Hepatocyte (in vitro differentiated cells): ENCODE measurements around the gene FAM20C. TPM values are rescaled to one million over a fixed set of nuclear protein-coding genes. Genes with fewer than 3 reads are reported as not detected.
A peak's percentile ranks its signal among the peaks of the same experiment; 100 is the strongest.

Source experiments
- DNase-seq: peaks from one replicate; pipeline ENCODE4 v3.0.0-alpha.2; 2016; ENCODE audit warnings: low spot score
- H2AFZ ChIP-seq: fragments of 200-600 bp; sonication (generic); 2 replicates; pipeline ENCODE4 v1.6.0; 2016; ENCODE audit warnings: antibody characterized with exemption, mild to moderate bottlenecking
- H3K27ac ChIP-seq: fragments of 200-600 bp; sonication (generic); 2 replicates; pipeline ENCODE4 v1.5.1; 2016; ENCODE audit warnings: mild to moderate bottlenecking
- H3K27me3 ChIP-seq: fragments of 200-600 bp; sonication (generic); 2 replicates; pipeline ENCODE4 v1.6.1; 2016
- H3K36me3 ChIP-seq: fragments of 200-600 bp; sonication (generic); replicated peaks from 2 replicates; pipeline ENCODE4 v1.5.1; 2016; ENCODE audit warnings: low read depth; ENCODE audit not compliant: insufficient read depth
- H3K4me1 ChIP-seq: fragments of 200-600 bp; sonication (generic); 2 replicates; pipeline ENCODE4 v1.5.1; 2016; ENCODE audit warnings: mild to moderate bottlenecking, moderate library complexity; ENCODE audit not compliant: insufficient read depth
- H3K4me2 ChIP-seq: fragments of 200-600 bp; sonication (generic); 2 replicates; pipeline ENCODE4 v1.6.0; 2016
- H3K4me3 ChIP-seq: fragments of 200-600 bp; sonication (generic); 2 replicates; pipeline ENCODE4 v1.5.1; 2016; ENCODE audit warnings: mild to moderate bottlenecking
- H3K79me2 ChIP-seq: fragments of 200-600 bp; sonication (generic); 2 replicates; pipeline ENCODE4 v1.6.0; 2017; ENCODE audit warnings: mild to moderate bottlenecking
- H3K9me2 ChIP-seq: fragments of 200-600 bp; sonication (generic); replicated peaks from 2 replicates; pipeline ENCODE4 v1.6.0; 2017; ENCODE audit warnings: mild to moderate bottlenecking; ENCODE audit not compliant: insufficient read depth
- H3K9me3 ChIP-seq: fragments of 200-600 bp; sonication (generic); 2 replicates; pipeline ENCODE4 v1.5.1; 2016; ENCODE audit warnings: low read depth, mild to moderate bottlenecking
- H4K20me1 ChIP-seq: fragments of 200-600 bp; sonication (generic); 2 replicates; pipeline ENCODE4 v1.6.0; 2016; ENCODE audit warnings: mild to moderate bottlenecking; ENCODE audit not compliant: insufficient read depth, poor library complexity, severe bottlenecking
- EZH2 ChIP-seq: fragments of 200-600 bp; sonication (generic); IDR thresholded peaks from 2 replicates; pipeline ENCODE4 v1.6.1; 2016; ENCODE audit warnings: antibody characterized with exemption, mild to moderate bottlenecking, borderline replicate concordance
- EZH2phosphoT487 ChIP-seq: fragments of 200-600 bp; sonication (generic); IDR thresholded peaks from one replicate; pipeline ENCODE4 v1.6.1; 2018; ENCODE audit warnings: antibody characterized with exemption, mild to moderate bottlenecking, low read depth, moderate library complexity; ENCODE audit not compliant: unreplicated experiment, severe bottlenecking
- WGBS: methylation state at CpG from one replicate; pipeline ENCODE4 v1.1.6; 2016; ENCODE audit warnings: low lambda C conversion rate; ENCODE audit errors: missing lambda C conversion rate; 5-methylcytosine and 5-hydroxymethylcytosine counted together
- polyA plus RNA-seq: library from polyadenylated mRNA; unstranded; fragments of >200 nt; fragmentation: Nextera tagmentation; extraction: Ambion mirVana; gene quantifications from 2 replicates; pipeline ENCODE4 v1.2.1, GENCODE V29; 2016
- total RNA-seq: library from RNA; depleted of rRNA; stranded (reverse); fragments of >200 nt; gene quantifications from 2 replicates; pipeline ENCODE4 v1.2.3, GENCODE V29; 2014
- TF ChIP-seq, protein P1 (sequence below): fragments of 200-600 bp; sonication (generic); IDR thresholded peaks from 2 replicates; pipeline ENCODE4 v1.5.1; 2016; ENCODE audit warnings: antibody characterized with exemption, mild to moderate bottlenecking; ENCODE audit not compliant: poor library complexity

Gene FAM20C
- total and polyA plus RNA-seq, 2 experiments from 2014 or later = 24.4 to 42.5 TPM

DNA sequence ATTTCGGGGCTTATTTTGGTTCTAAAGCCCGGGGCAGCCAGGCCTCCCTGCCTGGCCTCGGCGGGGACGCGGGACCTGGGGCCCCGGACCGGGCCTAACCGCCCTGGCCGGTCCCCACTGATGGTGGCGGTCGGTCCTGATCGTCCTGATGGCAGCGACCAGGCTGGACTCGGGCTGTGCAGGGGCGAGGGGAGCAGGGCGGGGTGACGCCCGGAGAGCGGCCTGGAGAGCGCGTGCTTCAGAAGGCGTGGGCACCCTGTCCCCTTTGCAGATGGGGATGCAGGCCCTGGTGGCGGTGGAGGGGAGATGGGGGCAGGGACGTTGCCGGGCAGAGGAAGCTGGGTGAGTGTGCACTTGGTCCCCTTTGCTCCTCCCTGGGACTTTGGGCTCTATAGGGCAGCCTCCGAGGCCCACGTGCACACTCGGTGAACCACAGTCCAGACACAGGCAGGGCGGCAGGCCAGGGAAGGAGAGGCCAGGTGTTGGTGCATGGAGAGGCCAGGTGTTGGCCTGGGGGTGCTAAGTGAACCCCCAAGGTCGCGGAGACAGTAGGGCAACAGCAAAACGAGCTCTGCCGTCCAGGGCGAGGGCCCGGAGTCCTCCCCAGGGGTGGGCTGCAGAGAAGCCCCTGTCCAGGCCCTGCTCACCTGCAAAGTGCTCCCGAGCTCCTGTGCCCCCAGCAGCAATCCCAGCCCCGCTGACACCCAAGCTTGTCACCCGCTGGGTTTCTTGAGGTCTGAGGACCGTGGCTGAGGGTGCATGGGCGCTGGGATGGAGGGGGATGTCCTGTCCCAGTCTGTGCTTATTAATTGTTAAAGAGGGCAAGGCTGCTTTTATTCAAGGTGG, 42.4 kb upstream of the FAM20C start:
- Histone ChIP-seq H2AFZ (peak overlapping the region; percentile 68), H3K27me3 (no peaks in the 10 kb centered on the region), H3K4me1 (peaks cover 9% of the 10 kb centered on the region), H3K4me2 (peak overlapping the region; percentile 73), H3K79me2 (no peaks in the 10 kb centered on the region), H3K9me3 (no peaks in the 10 kb centered on the region), H3K4me3 (no peak overlapping the region), H3K9me2 (no peaks in the 10 kb centered on the region), H3K36me3 (no peaks in the 10 kb centered on the region), H3K27ac (peak overlapping the region; percentile 91), H4K20me1 (no peaks in the 10 kb centered on the region)
- peak; percentile 42 for DNase-seq
- no peak for TF ChIP-seq EZH2
- TF ChIP-seq EZH2phosphoT487 = no peak
- 80% methylated on average over 40 of the region's 41 CpGs for WGBS

DNA sequence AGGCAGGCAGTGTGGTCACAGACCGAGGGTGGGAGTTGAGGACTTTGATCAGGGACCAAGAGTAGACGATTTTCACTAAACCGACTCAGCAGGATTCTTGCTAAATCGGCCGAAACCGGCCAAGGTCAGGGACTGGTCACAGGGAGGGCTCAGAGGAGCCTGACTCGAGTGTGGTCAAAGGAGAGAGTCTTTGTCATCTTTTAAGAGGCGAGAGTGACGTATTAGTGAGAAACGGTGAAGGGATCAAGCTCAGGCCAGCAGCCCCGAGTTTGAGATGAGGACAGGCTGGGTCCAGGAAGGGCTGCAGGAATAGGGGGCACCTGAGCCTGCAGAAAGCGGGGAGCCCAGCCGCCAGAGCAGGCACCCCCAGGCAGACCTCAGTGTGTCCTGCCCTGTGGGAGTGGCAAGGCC, 41.6 kb upstream of the FAM20C start:
- Histone ChIP-seq H2AFZ (no peak overlapping the region), H3K36me3 (no peaks in the 10 kb centered on the region), H3K4me3 (no peak overlapping the region), H4K20me1 (no peaks in the 10 kb centered on the region), H3K79me2 (no peaks in the 10 kb centered on the region), H3K9me2 (no peaks in the 10 kb centered on the region), H3K9me3 (no peaks in the 10 kb centered on the region), H3K27me3 (no peaks in the 10 kb centered on the region), H3K27ac (no peak overlapping the region), H3K4me2 (no peak overlapping the region), H3K4me1 (peaks cover 17% of the 10 kb centered on the region)
- TF ChIP-seq EZH2phosphoT487 (no peak), EZH2 (no peak)
- TF ChIP-seq, protein P1, sequence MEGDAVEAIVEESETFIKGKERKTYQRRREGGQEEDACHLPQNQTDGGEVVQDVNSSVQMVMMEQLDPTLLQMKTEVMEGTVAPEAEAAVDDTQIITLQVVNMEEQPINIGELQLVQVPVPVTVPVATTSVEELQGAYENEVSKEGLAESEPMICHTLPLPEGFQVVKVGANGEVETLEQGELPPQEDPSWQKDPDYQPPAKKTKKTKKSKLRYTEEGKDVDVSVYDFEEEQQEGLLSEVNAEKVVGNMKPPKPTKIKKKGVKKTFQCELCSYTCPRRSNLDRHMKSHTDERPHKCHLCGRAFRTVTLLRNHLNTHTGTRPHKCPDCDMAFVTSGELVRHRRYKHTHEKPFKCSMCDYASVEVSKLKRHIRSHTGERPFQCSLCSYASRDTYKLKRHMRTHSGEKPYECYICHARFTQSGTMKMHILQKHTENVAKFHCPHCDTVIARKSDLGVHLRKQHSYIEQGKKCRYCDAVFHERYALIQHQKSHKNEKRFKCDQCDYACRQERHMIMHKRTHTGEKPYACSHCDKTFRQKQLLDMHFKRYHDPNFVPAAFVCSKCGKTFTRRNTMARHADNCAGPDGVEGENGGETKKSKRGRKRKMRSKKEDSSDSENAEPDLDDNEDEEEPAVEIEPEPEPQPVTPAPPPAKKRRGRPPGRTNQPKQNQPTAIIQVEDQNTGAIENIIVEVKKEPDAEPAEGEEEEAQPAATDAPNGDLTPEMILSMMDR = no peak
- WGBS = 72% methylated on average over 13 of the region's 13 CpGs
- no peak for DNase-seq

DNA sequence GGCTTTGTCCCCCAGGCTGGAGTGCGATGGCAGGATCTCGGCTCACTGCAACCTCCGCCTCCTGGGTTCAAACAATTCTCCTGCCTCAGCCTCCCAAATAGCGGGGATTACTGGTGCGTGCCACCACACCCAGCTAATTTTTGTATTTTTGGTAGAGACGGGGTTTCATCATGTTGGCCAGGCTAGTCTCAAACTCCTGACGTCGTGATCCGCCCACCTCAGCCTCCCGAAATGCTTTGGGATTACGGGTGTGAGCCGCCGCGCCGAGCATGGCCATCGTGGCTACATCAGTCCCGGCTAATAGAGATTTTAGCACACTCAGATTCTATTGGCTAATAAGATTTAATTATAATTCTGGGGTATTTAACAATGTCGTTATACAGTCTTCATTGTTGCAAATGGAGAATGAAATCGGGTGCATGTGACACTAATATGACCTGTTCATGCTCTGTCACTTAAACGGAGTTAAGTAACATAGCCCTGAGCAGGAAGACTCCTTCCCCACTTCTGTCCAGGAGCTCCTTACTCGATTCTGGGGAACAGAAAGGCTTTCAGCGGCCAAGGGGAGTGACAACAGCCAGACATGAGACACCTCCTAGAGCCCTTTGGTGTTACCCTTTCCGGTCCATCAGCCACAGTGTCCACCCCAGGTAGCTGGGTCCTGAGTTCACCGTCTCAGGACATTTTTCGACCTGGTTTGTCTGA, 40.9 kb upstream of the FAM20C start:
- no peaks in the 10 kb centered on the region for H3K27me3 ChIP-seq
- H3K36me3 ChIP-seq = no peaks in the 10 kb centered on the region
- no peak overlapping the region for H3K27ac ChIP-seq
- 96% methylated on average over 25 of the region's 25 CpGs for WGBS
- TF ChIP-seq, protein P1 = no peak
- no peak for TF ChIP-seq EZH2phosphoT487
- no peak for TF ChIP-seq EZH2
- H3K9me3 ChIP-seq = no peaks in the 10 kb centered on the region
- H3K79me2 ChIP-seq = no peaks in the 10 kb centered on the region
- no peak overlapping the region for H3K4me3 ChIP-seq
- peaks cover 18% of the 10 kb centered on the region for H3K4me1 ChIP-seq
- H4K20me1 ChIP-seq = no peaks in the 10 kb centered on the region
- H3K9me2 ChIP-seq = no peaks in the 10 kb centered on the region
- no peak overlapping the region for H3K4me2 ChIP-seq
- no peak overlapping the region for H2AFZ ChIP-seq
- DNase-seq = no peak
